Hepatocyte (in vitro differentiated cells): ENCODE measurements around the gene MAGI1. TPM values are rescaled to one million over a fixed set of nuclear protein-coding genes. Genes with fewer than 3 reads are reported as not detected.
A peak's percentile ranks its signal among the peaks of the same experiment; 100 is the strongest.
"Not testable (repeated sequence)": the region's sequence is repeated elsewhere in the genome, so short reads cannot be mapped to it uniquely, and the experiment has no call there.

Experiments used
- DNase-seq: peaks from one replicate; pipeline ENCODE4 v3.0.0-alpha.2; 2016; ENCODE audit warnings: low spot score
- H2AFZ ChIP-seq: fragments of 200-600 bp; sonication (generic); 2 replicates; pipeline ENCODE4 v1.6.0; 2016; ENCODE audit warnings: antibody characterized with exemption, mild to moderate bottlenecking
- H3K27ac ChIP-seq: fragments of 200-600 bp; sonication (generic); 2 replicates; pipeline ENCODE4 v1.5.1; 2016; ENCODE audit warnings: mild to moderate bottlenecking
- H3K27me3 ChIP-seq: fragments of 200-600 bp; sonication (generic); 2 replicates; pipeline ENCODE4 v1.6.1; 2016
- H3K36me3 ChIP-seq: fragments of 200-600 bp; sonication (generic); replicated peaks from 2 replicates; pipeline ENCODE4 v1.5.1; 2016; ENCODE audit warnings: low read depth; ENCODE audit not compliant: insufficient read depth
- H3K4me1 ChIP-seq: fragments of 200-600 bp; sonication (generic); 2 replicates; pipeline ENCODE4 v1.5.1; 2016; ENCODE audit warnings: mild to moderate bottlenecking, moderate library complexity; ENCODE audit not compliant: insufficient read depth
- H3K4me2 ChIP-seq: fragments of 200-600 bp; sonication (generic); 2 replicates; pipeline ENCODE4 v1.6.0; 2016
- H3K4me3 ChIP-seq: fragments of 200-600 bp; sonication (generic); 2 replicates; pipeline ENCODE4 v1.5.1; 2016; ENCODE audit warnings: mild to moderate bottlenecking
- H3K79me2 ChIP-seq: fragments of 200-600 bp; sonication (generic); 2 replicates; pipeline ENCODE4 v1.6.0; 2017; ENCODE audit warnings: mild to moderate bottlenecking
- H3K9me2 ChIP-seq: fragments of 200-600 bp; sonication (generic); replicated peaks from 2 replicates; pipeline ENCODE4 v1.6.0; 2017; ENCODE audit warnings: mild to moderate bottlenecking; ENCODE audit not compliant: insufficient read depth
- H3K9me3 ChIP-seq: fragments of 200-600 bp; sonication (generic); 2 replicates; pipeline ENCODE4 v1.5.1; 2016; ENCODE audit warnings: low read depth, mild to moderate bottlenecking
- H4K20me1 ChIP-seq: fragments of 200-600 bp; sonication (generic); 2 replicates; pipeline ENCODE4 v1.6.0; 2016; ENCODE audit warnings: mild to moderate bottlenecking; ENCODE audit not compliant: insufficient read depth, poor library complexity, severe bottlenecking
- EZH2 ChIP-seq: fragments of 200-600 bp; sonication (generic); IDR thresholded peaks from 2 replicates; pipeline ENCODE4 v1.6.1; 2016; ENCODE audit warnings: antibody characterized with exemption, mild to moderate bottlenecking, borderline replicate concordance
- EZH2phosphoT487 ChIP-seq: fragments of 200-600 bp; sonication (generic); IDR thresholded peaks from one replicate; pipeline ENCODE4 v1.6.1; 2018; ENCODE audit warnings: antibody characterized with exemption, mild to moderate bottlenecking, low read depth, moderate library complexity; ENCODE audit not compliant: unreplicated experiment, severe bottlenecking
- WGBS: methylation state at CpG from one replicate; pipeline ENCODE4 v1.1.6; 2016; ENCODE audit warnings: low lambda C conversion rate; ENCODE audit errors: missing lambda C conversion rate; 5-methylcytosine and 5-hydroxymethylcytosine counted together
- polyA plus RNA-seq: library from polyadenylated mRNA; unstranded; fragments of >200 nt; fragmentation: Nextera tagmentation; extraction: Ambion mirVana; gene quantifications from 2 replicates; pipeline ENCODE4 v1.2.1, GENCODE V29; 2016
- total RNA-seq: library from RNA; depleted of rRNA; stranded (reverse); fragments of >200 nt; gene quantifications from 2 replicates; pipeline ENCODE4 v1.2.3, GENCODE V29; 2014
- TF ChIP-seq, protein P1 (sequence below): fragments of 200-600 bp; sonication (generic); IDR thresholded peaks from 2 replicates; pipeline ENCODE4 v1.5.1; 2016; ENCODE audit warnings: antibody characterized with exemption, mild to moderate bottlenecking; ENCODE audit not compliant: poor library complexity

Gene MAGI1
- total and polyA plus RNA-seq, 2 experiments from 2014 or later = 26.2 to 43.5 TPM

DNA sequence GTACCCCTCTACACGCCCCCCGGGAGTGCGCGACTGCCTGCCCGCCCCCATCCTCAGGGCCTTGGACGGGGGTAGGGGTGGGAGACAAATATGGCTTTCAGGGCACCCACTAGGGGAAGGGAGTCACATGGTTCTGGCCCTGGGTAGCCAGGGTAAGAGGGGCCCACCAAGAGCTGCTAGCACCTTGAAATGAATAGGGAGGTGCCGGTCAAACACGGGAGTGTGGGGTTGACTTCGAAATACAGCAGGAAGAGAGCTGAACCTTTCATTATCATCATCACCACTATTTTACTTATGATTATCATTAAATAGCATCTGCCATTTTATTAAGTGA is 489.1 kb downstream of the MAGI1 start:
- Histone ChIP-seq H3K27ac (no peak overlapping the region), H3K36me3 (no peaks in the 10 kb centered on the region), H3K27me3 (no peaks in the 10 kb centered on the region), H3K9me3 (no peaks in the 10 kb centered on the region), H3K79me2 (peaks cover 21% of the 10 kb centered on the region), H3K4me3 (peak overlapping the region; percentile 68), H3K4me1 (peaks cover 8% of the 10 kb centered on the region), H3K4me2 (peak overlapping the region; percentile 98), H4K20me1 (peaks cover 15% of the 10 kb centered on the region), H2AFZ (no peak overlapping the region), H3K9me2 (no peaks in the 10 kb centered on the region)
- no peak for DNase-seq
- no peak for TF ChIP-seq EZH2
- TF ChIP-seq, protein P1, sequence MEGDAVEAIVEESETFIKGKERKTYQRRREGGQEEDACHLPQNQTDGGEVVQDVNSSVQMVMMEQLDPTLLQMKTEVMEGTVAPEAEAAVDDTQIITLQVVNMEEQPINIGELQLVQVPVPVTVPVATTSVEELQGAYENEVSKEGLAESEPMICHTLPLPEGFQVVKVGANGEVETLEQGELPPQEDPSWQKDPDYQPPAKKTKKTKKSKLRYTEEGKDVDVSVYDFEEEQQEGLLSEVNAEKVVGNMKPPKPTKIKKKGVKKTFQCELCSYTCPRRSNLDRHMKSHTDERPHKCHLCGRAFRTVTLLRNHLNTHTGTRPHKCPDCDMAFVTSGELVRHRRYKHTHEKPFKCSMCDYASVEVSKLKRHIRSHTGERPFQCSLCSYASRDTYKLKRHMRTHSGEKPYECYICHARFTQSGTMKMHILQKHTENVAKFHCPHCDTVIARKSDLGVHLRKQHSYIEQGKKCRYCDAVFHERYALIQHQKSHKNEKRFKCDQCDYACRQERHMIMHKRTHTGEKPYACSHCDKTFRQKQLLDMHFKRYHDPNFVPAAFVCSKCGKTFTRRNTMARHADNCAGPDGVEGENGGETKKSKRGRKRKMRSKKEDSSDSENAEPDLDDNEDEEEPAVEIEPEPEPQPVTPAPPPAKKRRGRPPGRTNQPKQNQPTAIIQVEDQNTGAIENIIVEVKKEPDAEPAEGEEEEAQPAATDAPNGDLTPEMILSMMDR = no peak
- no peak for TF ChIP-seq EZH2phosphoT487
- 40% methylated on average over 7 of the region's 9 CpGs for WGBS

DNA sequence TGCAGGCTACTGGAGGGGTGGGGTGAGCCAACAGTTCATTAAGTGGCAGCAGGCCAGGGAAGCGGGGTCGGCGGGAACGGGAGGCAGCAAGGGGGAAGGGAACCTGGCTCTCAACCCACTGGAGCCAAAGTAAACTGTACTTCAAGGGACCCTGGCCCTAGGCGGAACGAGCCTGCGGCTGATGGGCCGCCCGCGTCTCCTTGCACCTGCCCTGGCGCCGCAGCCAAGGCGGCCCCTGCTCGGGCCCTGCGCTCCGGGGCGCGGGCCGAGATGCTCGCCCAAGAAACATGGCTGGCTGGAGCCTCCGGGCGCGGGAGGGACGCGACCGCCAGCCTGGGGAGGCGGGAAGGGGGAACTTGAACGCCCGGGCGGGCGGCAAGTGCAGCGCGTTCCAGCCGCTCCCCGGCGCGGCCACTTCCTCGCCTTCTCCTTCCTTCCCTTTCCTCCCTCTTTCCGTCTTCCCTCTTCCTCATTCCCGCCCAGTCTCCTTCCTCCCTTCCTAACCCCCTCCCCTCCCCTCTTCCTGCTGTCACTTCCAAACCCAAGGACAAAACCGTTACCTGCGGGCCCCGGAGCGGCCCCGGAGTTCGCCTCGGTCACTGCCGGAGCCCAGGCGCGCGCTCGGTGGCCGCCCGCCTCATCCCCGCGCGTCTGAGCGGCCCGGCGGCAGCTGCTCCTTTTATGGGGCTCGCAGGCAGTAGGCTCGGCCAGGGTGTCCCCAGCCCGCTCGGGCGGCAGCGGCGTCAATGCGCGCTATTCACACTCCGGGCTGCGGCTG is 489.7 kb downstream of the MAGI1 start:
- H3K9me2 ChIP-seq = no peaks in the 10 kb centered on the region
- TF ChIP-seq EZH2phosphoT487 = no peak
- no peak for TF ChIP-seq EZH2
- peak; percentile 45 for DNase-seq
- H3K9me3 ChIP-seq = no peaks in the 10 kb centered on the region
- peaks cover 15% of the 10 kb centered on the region for H4K20me1 ChIP-seq
- no peaks in the 10 kb centered on the region for H3K36me3 ChIP-seq
- peaks cover 23% of the 10 kb centered on the region for H3K79me2 ChIP-seq
- H3K27me3 ChIP-seq = no peaks in the 10 kb centered on the region
- H3K4me2 ChIP-seq = peak overlapping the region; percentile 98
- no peak overlapping the region for H3K27ac ChIP-seq
- WGBS = 2% methylated on average over 58 of the region's 71 CpGs
- peak overlapping the region; percentile 51 for H2AFZ ChIP-seq
- peak overlapping the region; percentile 68 for H3K4me3 ChIP-seq
- peaks cover 8% of the 10 kb centered on the region for H3K4me1 ChIP-seq

DNA sequence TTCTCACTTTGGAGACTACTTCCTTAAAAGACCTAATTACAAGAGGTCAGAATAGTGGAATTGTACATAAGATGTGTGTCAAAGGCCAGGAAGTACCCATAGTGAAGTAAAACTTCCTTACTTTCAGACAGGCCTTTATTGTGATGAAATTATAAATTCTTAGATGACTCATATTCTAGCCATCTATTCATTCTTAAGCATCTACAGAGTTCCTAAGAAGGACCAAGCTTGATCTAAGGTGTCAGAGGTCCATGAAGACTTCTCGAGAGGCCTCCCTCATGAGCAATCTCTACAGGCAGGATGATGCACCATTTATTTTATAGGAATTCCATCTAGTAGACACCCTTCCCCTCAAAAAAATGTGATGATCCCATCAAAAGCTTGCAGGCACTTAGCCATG is 493.3 kb downstream of the MAGI1 start:
- Histone ChIP-seq H3K4me2 (no peak overlapping the region), H3K36me3 (no peaks in the 10 kb centered on the region), H3K4me3 (no peak overlapping the region), H4K20me1 (peaks cover 17% of the 10 kb centered on the region), H3K27me3 (no peaks in the 10 kb centered on the region), H3K9me2 (no peaks in the 10 kb centered on the region), H3K9me3 (no peaks in the 10 kb centered on the region), H3K27ac (no peak overlapping the region), H2AFZ (no peak overlapping the region), H3K4me1 (peaks cover 2% of the 10 kb centered on the region), H3K79me2 (peaks cover 51% of the 10 kb centered on the region)
- TF ChIP-seq EZH2phosphoT487 = no peak
- TF ChIP-seq, protein P1 = no peak
- no peak for TF ChIP-seq EZH2
- WGBS = 87% methylated on average over 1 of the region's 1 CpG
- no peak for DNase-seq

DNA sequence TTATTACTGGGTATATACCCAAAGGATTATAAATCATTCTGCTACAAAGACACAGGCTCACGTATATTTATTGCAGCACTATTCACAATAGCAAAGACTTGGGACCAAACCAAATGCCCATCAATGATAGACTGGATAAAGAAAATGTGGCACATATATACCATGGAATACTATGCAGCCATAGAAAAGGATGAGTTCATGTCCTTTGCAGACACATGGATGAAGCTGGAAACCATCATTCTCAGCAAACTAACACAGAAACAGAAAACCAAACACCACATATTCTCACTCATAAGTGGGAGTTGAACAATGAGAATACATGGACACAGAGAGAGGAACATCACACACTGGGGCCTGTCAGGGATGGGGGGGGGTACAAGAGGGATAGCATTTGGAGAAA is 495.3 kb downstream of the MAGI1 start:
- H3K27ac ChIP-seq, H3K4me2 ChIP-seq, H3K9me3 ChIP-seq, H3K4me3 ChIP-seq, H3K27me3 ChIP-seq, H2AFZ ChIP-seq, H3K9me2 ChIP-seq, H3K4me1 ChIP-seq, DNase-seq, H3K36me3 ChIP-seq: not testable (repeated sequence)
- WGBS = 95% methylated on average over 1 of the region's 1 CpG
- H3K79me2 ChIP-seq = peaks cover 64% of the 10 kb centered on the region
- H4K20me1 ChIP-seq = peaks cover 19% of the 10 kb centered on the region
